Measurements from ENCODE around the gene DOK6.

DOK6 gene

GRCh38 chr18:69880083-69880482, 479.4 kb downstream of the DOK6 start:
- no peak for DNase-seq

GRCh38 chr18:69882965-69883668, 482.4 kb downstream of the DOK6 start:
- no peak for DNase-seq

GRCh38 chr18:69883781-69884180, 483.1 kb downstream of the DOK6 start:
- DNase-seq: no peak

- no peak for DNase-seq
Measured at GRCh38 chr18:69885355-69885754, 484.7 kb downstream of the DOK6 start.

- no peak for DNase-seq
Measured at GRCh38 chr18:69885841-69886531, 485.3 kb downstream of the DOK6 start.

GRCh38 chr18:69887256-69887655, 486.6 kb downstream of the DOK6 start:
- DNase-seq: no peak

GRCh38 chr18:69889009-69889408, 488.3 kb downstream of the DOK6 start:
- no peak for DNase-seq

GRCh38 chr18:69890558-69890957, 489.9 kb downstream of the DOK6 start:
- no peak for DNase-seq

GRCh38 chr18:69894467-69894866, 493.8 kb downstream of the DOK6 start:
- no peak for DNase-seq

- DNase-seq: no peak
Measured at GRCh38 chr18:69895066-69896047, 494.7 kb downstream of the DOK6 start.

GRCh38 chr18:69897397-69898108, 496.9 kb downstream of the DOK6 start:
- no peak for DNase-seq

- DNase-seq: no peak
Measured at GRCh38 chr18:69898241-69898861, 497.7 kb downstream of the DOK6 start.

All from NCI-H146 (cell line).